Jurkat, Clone E6-1 (cell line): ENCODE data around the gene CDK16.

Experiments
- DNase-seq: peaks from one replicate; pipeline ENCODE4 v3.0.0-alpha.2; 2011; ENCODE audit warnings: low read depth, low spot score
- H3K4me3 ChIP-seq: 2 replicates; pipeline ENCODE4 v1.5.1; 2011; ENCODE audit warnings: mild to moderate bottlenecking, low read length, control low read depth, moderate library complexity

CDK16 gene

DNA sequence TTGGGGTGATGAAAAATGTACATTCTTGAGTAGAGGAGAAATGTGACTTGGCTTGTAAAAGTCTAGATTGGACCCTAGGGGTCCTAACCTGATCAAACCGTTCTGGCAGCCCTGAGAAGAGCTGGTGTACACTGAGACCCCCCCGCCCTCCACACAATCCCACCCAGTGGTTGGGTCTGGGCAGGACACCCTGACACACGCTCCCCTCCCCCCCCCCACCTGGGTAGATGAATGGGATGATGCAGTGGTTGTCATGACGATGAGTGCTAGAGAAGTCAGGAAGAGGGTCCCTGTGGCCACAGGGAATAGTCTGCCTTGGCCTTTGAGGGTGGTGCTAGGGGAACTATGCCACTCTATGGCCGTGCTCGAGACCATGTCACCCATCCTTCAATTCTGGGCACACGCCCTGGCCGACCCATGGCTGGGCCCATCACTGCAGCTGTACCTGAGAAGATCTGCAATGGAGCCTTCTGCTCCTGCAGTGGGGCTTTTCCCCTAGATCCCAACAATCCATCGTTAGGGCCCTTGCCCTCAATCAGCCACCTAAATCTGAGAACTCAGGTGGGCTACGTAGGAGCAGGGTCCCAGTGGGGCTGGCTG is 4.4 kb downstream of the CDK16 start:
- DNase-seq: no peak

DNA sequence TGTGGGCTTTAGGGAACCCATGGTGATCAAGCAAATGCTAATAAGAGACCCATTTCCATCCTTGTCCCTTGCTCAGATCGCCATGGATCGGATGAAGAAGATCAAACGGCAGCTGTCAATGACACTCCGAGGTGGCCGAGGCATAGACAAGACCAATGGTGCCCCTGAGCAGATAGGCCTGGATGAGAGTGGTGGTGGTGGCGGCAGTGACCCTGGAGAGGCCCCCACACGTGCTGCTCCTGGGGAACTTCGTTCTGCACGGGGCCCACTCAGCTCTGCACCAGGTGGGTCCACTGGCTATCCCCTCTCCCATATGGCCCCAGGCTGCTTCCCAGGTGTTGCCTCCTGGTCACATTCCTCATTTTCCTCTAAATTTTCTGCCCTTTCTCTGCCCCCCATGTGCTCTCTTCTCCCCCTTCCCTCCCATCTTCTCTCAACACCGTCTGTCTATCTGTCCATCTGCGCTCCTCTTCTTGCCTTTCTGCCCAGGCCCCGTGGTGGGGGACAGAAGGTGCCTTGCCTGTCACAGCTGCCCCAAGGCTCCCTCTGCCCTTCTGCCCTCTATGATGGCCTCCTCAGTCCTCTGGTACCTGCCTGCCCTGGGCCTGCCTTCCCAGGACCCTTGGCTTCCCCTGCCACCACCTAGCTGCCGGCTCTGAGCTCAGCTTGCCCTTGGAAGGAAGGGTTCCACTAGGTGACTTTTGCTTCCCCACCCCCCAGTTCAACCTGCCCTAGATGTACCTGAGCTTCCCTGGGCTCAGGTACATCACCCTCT is 5.2 kb downstream of the CDK16 start:
- no peak overlapping the region for H3K4me3 ChIP-seq
- DNase-seq: no peak

More for the DNA sequence above, 4.4 kb downstream of the CDK16 start:
- H3K4me3 ChIP-seq: no peak overlapping the region

DNA sequence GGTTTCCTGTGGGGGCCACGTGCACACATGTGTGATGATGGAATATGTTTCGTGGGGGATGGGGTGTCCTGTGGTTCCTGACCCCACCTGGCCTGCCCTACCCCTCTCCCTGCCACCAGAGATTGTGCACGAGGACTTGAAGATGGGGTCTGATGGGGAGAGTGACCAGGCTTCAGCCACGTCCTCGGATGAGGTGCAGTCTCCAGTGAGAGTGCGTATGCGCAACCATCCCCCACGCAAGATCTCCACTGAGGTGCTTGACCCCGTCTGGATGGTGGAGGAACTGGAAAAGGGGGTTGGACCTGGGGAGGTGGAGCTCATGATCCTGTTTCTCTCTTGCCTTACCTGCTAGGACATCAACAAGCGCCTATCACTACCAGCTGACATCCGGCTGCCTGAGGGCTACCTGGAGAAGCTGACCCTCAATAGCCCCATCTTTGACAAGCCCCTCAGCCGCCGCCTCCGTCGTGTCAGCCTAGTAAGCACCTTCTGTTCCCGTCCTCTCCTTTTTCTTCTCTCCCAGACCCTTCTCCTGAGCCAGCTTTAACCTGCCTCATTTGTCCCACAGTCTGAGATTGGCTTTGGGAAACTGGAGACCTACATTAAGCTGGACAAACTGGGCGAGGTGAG is 5.9 kb downstream of the CDK16 start:
- no peak for DNase-seq
- H3K4me3 ChIP-seq: no peak overlapping the region

DNA sequence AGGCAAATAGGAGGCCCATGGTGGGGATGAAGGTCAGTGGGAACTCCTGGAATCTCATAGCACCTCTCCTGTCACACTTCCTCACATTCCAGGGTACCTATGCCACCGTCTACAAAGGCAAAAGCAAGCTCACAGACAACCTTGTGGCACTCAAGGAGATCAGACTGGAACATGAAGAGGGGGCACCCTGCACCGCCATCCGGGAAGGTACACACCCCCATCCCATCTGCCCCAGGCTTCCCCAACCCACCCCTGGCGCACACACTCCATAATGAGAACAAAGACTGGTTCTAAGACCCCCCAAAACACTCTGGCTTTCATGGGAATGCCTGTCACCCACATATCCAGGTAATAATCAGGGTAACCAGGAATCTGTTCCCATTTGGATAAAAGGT is 6.4 kb downstream of the CDK16 start:
- no peak for DNase-seq
- no peak overlapping the region for H3K4me3 ChIP-seq

DNA sequence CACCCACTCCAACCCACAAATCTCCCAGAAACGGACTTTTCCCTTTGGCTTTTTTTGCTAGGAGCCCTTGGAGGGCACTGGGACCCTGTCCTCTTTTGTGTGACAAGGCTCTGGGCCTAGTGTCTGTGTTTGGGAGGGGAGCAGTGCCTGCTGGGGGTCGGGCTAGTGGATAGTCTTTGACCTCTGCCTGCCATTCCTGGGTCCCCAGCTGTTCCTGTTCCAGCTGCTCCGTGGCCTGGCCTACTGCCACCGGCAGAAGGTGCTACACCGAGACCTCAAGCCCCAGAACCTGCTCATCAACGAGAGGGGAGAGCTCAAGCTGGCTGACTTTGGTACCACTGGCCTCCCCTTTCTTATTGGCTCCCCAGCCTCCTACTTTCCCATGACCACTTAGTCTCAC is 7.6 kb downstream of the CDK16 start:
- DNase-seq: no peak
- H3K4me3 ChIP-seq: no peak overlapping the region

DNA sequence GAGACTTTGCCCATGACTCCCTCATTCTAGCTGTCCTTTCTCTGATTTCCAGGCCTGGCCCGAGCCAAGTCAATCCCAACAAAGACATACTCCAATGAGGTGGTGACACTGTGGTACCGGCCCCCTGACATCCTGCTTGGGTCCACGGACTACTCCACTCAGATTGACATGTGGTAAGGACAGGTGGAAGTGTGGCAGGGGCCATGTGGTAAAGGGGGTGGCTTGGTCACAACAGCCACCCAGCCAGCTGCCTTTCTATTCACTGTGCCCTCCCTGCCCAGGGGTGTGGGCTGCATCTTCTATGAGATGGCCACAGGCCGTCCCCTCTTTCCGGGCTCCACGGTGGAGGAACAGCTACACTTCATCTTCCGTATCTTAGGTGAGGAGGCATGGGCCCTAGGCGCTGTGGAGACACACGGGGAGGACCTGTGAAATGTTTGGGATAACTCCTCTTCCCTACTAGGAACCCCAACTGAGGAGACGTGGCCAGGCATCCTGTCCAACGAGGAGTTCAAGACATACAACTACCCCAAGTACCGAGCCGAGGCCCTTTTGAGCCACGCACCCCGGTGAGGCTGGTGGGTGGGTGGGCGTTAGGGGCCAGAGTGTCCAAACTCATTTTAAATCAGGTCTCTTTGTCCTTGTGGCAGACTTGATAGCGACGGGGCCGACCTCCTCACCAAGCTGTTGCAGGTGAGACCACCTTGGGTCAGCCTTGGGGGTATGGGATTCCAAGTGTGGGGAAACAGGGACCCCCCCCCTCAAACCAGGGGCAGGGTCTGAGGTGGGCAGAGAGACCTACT is 8.3 kb downstream of the CDK16 start:
- no peak overlapping the region for H3K4me3 ChIP-seq
- DNase-seq: no peak

DNA sequence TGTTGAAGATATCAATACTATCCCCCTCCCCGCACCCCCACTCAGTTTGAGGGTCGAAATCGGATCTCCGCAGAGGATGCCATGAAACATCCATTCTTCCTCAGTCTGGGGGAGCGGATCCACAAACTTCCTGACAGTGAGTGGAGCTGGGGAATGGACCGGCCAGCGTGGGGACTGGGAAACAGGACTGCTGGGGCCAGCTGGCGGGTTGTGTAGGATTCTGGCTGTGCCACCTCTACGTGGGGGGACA is 8.8 kb downstream of the CDK16 start:
- DNase-seq: no peak
- H3K4me3 ChIP-seq: no peak overlapping the region

DNA sequence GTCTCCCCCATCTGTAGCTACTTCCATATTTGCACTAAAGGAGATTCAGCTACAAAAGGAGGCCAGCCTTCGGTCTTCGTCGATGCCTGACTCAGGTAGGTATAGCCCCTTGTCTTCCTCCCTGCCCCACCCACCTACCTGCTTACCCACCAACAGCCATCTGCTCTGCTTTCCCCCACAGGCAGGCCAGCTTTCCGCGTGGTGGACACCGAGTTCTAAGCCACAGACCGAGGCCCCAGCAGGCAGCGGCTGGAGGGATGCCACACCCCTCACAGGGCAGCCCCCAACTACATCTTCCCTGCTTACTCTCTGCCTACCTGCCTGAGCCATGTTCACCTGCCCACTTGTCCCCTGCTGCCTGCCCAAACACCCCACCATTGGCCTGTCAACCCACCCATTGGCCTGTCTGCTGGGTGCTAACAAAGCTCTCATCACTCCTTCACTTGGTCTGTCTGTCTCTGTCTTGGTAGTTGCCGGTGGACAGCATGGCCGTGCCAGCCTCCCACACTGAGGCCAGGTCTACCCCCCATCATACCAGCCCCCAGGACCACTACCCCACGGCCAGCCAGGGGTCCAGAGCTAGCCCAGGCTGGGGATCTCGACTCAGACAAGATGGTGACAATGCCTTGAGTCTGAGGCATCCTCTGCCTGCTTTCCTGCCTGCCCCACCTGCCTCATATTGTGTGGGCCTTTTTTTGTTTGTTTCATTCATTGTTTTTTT is 10.2 kb downstream of the CDK16 start:
- no peak overlapping the region for H3K4me3 ChIP-seq
- DNase-seq: no peak

DNA sequence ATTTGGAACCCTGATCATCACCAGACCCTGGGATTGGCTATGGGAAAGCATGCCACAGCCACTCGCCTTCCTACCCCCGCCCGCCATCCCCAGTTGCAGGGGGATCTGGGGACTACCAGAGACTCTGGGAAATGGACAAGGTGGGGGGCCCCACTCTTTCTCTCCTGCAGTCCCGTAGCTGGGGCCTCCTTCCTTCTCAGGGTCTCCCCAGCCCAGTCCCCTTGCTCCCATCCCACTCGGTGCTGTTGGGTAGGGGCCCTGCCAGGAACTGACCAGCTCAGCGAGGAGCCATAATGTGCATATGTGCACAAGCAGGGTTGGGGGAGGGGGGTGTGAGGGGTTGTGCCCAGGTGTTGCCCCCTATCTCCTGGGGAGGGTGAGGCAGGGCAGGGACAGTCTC is 10.9 kb downstream of the CDK16 start:
- no peak for DNase-seq
- no peak overlapping the region for H3K4me3 ChIP-seq

DNA sequence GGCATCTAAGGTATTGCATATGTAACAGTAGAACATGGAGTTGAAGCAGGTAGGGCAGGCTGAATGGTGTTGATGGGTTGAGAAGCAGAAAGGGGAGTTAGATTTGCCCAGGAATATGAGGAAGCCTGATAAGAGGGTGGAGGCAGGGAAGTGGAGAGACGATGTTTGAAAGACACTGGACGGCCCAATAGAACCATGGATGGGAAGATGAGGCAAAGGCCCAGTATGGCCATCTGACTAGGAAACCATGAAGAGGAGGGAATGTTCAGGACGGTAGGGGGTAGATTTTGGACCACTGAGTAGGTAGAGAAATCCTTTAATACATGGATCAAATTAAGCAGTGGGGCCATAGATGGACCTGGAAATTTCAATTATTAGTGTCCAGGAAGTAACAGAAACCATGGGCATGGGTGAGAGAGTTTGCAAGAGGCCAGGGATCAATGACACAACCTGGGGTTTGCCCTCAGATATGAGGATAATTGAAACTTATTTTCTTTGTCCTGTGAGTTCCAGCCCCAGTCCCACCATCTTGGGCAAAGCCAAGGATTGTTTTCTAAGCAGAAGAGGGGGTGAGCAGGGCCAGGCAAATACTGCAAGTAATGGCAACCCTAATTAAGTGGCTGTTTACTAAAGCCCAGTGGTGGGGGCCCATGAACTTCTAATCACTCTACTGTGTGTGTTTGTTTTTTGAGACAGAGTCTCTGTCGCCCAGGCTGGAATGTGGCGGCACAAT is 11.8 kb downstream of the CDK16 start:
- H3K4me3 ChIP-seq: no peak overlapping the region
- no peak for DNase-seq

DNA sequence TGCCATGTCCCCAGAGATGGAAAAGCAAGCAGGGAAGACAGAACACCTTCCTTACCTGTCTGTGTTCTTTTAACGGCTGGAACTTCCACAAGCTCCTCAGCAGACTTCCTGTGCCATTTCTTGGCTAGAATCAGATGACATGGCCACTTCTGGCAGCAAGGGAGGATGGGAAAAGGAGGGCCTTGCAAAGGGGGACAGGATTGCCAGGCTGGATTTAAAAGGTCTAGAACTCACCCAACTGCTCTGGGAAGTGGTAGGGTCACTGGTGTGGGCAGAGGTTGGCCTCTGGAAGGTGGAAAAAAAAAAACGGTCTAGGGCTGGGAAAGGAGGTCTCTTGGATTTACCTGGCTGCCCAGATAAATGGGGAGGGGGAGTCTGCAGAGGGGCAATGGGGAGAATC is 12.7 kb downstream of the CDK16 start:
- DNase-seq: no peak
- H3K4me3 ChIP-seq: no peak overlapping the region

DNA sequence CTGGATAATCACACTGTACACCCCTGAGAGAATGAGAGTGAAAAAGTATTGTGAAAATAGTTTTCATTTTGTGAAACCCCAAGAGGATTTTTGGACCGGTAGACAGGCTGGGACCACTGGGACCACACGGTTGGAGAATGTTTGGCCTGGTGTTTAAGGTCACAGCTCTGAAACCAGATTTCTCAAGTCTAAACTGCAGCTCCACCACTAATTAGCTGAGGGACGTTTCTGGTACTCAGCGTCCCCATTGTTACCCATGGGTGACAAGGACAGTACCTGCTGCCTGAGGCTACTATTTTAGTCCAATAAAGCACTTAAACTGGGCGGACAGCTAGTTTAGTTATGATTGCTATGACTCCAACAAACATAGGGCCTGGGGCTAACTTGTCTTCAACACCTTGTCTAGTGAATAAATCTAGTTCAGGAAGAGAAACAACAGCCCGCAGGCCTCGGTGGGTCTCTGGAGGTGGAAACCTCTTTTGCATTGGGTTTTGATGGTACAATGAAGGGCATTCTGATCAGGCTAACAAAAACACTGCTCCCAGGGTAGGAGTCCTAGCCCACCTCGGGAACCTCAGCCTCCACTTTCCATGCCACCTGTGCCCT is 13.8 kb downstream of the CDK16 start:
- H3K4me3 ChIP-seq: peak overlapping the region; percentile 69
- no peak for DNase-seq

DNA sequence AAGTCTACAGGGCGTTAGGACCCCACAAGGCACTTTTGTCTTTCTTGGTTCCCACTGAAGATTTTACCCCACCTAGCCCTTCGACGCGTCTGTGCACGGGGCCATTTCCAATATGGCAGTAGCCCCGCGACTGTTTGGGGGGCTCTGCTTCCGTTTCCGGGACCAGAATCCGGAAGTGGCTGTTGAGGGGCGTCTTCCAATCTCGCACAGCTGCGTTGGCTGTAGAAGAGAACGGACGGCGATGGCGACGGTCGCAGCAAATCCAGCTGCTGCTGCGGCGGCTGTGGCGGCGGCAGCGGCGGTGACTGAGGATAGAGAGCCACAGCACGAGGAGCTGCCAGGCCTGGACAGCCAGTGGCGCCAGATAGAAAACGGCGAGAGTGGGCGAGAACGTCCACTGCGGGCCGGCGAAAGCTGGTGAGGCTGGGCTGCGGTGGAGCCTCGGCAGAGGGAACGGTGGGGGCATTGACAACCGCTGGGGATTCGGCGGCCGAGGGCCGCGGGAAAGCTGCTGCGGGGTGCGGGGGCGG is 14.4 kb downstream of the CDK16 start, which contains the start of gene USP11:
TSS of gene USP11 (plus strand) at position 207 of the 530 bp plus-strand sequence. CDS start at position 242, 35 bp downstream.
- peak within 1 kb of the TSS; percentile 69 for H3K4me3 ChIP-seq
- DNase-seq: peak; percentile 67

DNA sequence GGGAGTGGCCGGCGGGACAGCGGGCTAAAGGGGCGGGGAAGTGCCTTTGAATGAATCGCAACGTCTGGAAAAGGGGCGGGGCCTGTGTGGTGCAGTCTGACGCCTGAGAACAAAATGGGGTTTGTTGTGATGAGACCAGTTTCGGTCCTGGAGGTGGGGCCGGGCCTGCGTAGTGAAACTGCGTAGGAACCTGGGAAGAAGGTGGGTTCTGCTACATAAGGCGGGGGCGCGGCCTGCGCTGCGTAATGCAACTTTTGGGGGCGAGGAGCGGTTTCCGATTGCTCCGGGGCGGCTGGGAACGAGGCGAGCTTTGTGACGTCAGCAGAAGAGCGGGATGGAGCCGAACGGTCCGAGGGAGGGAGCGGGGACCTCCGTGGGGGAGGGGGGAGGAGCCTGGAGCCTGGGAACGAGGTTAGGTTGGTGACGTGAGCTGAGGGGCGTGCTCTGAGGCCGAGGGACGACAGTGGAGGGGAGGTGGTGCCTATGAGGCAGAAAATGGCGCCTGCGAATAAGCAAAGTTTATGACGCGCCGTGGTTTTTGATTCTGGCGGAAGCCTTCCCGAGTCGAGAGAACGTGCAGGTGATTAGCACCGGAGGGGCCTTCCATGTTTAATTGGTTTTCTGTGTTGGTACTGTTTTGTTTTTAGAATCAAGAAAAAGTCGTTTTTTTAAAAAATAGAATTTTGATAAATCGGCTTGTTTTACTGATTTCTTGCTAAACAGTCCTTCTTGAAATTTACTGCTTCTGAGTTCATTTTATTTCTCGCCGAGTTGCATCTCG is 15.0 kb downstream of the CDK16 start:
- peak overlapping the region; percentile 69 for H3K4me3 ChIP-seq
- peak; percentile 93 for DNase-seq

DNA sequence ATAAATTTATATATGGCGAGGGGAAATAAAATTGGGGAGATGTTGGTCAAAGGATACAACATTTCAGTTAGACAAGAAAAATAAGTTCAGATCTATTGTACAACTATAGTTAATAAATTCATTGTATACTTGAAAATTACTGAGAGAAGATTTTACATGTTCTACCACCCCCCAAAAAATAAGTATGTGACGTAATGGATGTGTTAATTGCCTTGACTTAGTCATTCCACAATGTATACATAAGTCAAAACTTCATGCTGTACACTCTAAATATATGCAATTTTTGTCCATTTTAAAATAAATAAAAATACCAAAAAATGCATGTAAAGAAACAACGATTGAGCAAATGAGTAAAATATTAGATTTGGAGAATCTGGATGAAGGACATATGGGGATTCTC is 16.1 kb downstream of the CDK16 start:
- DNase-seq: no peak
- peak overlapping the region; percentile 69 for H3K4me3 ChIP-seq

DNA sequence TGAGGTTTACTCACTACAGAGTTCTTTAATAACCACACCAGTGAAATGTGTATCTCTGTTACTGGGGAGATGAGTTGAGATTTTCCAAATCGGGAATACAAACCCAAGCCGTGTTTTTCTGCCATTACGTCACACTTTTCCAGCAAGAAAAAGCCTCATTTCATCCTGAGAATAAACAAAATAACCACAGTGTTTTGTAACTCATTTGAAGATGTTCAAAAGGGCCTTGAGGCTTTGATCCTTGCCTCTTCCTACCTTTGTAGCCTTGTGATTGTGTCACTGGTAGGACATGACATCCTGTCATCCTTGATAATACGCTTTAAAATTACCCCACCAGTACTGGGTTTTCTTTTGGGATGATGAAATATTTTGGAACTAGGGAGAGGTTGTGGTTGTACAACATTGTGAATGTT is 17.2 kb downstream of the CDK16 start:
- DNase-seq: no peak
- no peak overlapping the region for H3K4me3 ChIP-seq

DNA sequence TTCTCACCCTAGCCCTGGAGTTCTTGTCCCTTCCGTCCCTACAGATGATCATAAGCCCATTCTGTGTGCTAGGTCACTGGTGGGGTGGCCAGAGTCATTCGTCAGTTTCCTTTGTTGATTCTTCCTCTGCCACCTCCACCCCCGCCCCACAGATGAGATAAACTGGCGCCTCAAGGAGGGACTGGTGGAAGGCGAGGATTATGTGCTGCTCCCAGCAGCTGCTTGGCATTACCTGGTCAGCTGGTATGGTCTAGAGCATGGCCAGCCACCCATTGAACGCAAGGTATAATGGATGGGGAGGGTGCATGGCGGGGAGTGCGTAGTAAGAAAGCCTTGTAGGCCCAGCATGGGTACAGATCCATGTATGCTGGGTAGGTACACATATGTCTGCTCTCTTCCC is 20.7 kb downstream of the CDK16 start:
- no peak overlapping the region for H3K4me3 ChIP-seq
- DNase-seq: no peak
